IPS DF 19.7 (cell line): ENCODE data around the gene GMIP.

ENCODE experiments used
- DNase-seq: peaks from one replicate; pipeline ENCODE4 v3.0.0-alpha.2; 2013; ENCODE audit warnings: low read depth, low spot score

GMIP gene

GRCh38 chr19:19661141-19661674, 17.8 kb upstream of the GMIP start:
- DNase-seq = no peak

- DNase-seq = no peak
These were observed 16.3 kb upstream of the GMIP start for GRCh38 chr19:19659646-19660245.

- no peak for DNase-seq
These were observed 13.9 kb upstream of the GMIP start for GRCh38 chr19:19657397-19657783.

GRCh38 chr19:19656451-19657396, 13.3 kb upstream of the GMIP start:
- DNase-seq = no peak

- DNase-seq = no peak
These were observed 12.3 kb upstream of the GMIP start for GRCh38 chr19:19655641-19656343.

- no peak for DNase-seq
These were observed 11.7 kb upstream of the GMIP start for GRCh38 chr19:19655051-19655594.

- DNase-seq = no peak
These were observed 11.0 kb upstream of the GMIP start for GRCh38 chr19:19654441-19654840.

- DNase-seq = no peak
These were observed 10.2 kb upstream of the GMIP start for GRCh38 chr19:19653597-19654147.

GRCh38 chr19:19652482-19653295, 9.2 kb upstream of the GMIP start:
- DNase-seq = no peak

GRCh38 chr19:19651076-19651475, 7.6 kb upstream of the GMIP start:
- no peak for DNase-seq

GRCh38 chr19:19650331-19650730, 6.9 kb upstream of the GMIP start:
- no peak for DNase-seq

- DNase-seq = no peak
These were observed 6.1 kb upstream of the GMIP start for GRCh38 chr19:19649580-19649995.

- DNase-seq = no peak
These were observed 5.7 kb upstream of the GMIP start for GRCh38 chr19:19649155-19649554.

GRCh38 chr19:19647037-19647835, 3.8 kb upstream of the GMIP start:
- no peak for DNase-seq

- DNase-seq = no peak
These were observed 1.9 kb upstream of the GMIP start for GRCh38 chr19:19645233-19645870.

GRCh38 chr19:19644054-19644388, 564 bp upstream of the GMIP start:
- DNase-seq = no peak

- DNase-seq = no peak
These were observed 825 bp downstream of the GMIP start for GRCh38 chr19:19642506-19643157.

GRCh38 chr19:19637523-19638251, 5.8 kb downstream of the GMIP start:
- no peak for DNase-seq
